Measurements from ENCODE around the gene UCHL3.
"Not testable (repeated sequence)": the region's sequence is repeated elsewhere in the genome, so short reads cannot be mapped to it uniquely, and the experiment has no call there.

UCHL3 gene

GRCh38 chr13:75549262-75550158 is at the start of gene UCHL3:
UCHL3 (plus strand) TSS chr13:75549791; CDS start chr13:75549821, 30 bp downstream.
- DNase-seq (ENCODE audit: low read depth), result peak; percentile 97

- DNase-seq (ENCODE audit: low read depth), result no peak
Measured at GRCh38 chr13:75505327-75505726, 44.3 kb upstream of the UCHL3 start.

GRCh38 chr13:75506018-75506417 is 43.6 kb upstream of the UCHL3 start:
- no peak for DNase-seq (ENCODE audit: low read depth)

- no peak for DNase-seq (ENCODE audit: low read depth)
Measured at GRCh38 chr13:75507027-75508001, 42.3 kb upstream of the UCHL3 start.

GRCh38 chr13:75508002-75508548 is 41.5 kb upstream of the UCHL3 start:
- DNase-seq (ENCODE audit: low read depth), result no peak

GRCh38 chr13:75511051-75511625 is 38.5 kb upstream of the UCHL3 start:
- no peak for DNase-seq (ENCODE audit: low read depth)

GRCh38 chr13:75512253-75512652 is 37.3 kb upstream of the UCHL3 start:
- DNase-seq (ENCODE audit: low read depth), result no peak

- DNase-seq (ENCODE audit: low read depth), result no peak
Measured at GRCh38 chr13:75513271-75513670, 36.3 kb upstream of the UCHL3 start.

GRCh38 chr13:75514080-75514995 is 35.3 kb upstream of the UCHL3 start:
- DNase-seq (ENCODE audit: low read depth), result no peak

GRCh38 chr13:75518439-75519088 is 31.0 kb upstream of the UCHL3 start:
- no peak for DNase-seq (ENCODE audit: low read depth)

GRCh38 chr13:75521956-75522355 is 27.6 kb upstream of the UCHL3 start:
- no peak for DNase-seq (ENCODE audit: low read depth)

- DNase-seq (ENCODE audit: low read depth), result no peak
Measured at GRCh38 chr13:75530549-75530961, 19.0 kb upstream of the UCHL3 start.

- DNase-seq (ENCODE audit: low read depth), result no peak
Measured at GRCh38 chr13:75533861-75534260, 15.7 kb upstream of the UCHL3 start.

GRCh38 chr13:75537401-75538365 is 11.9 kb upstream of the UCHL3 start, which contains the start of gene COMMD6:
COMMD6 (minus strand) TSS chr13:75537841; CDS start chr13:75537805, 36 bp downstream.
- peak; percentile 48 for DNase-seq (ENCODE audit: low read depth)

- DNase-seq (ENCODE audit: low read depth), result no peak
Measured at GRCh38 chr13:75541287-75541686, 8.3 kb upstream of the UCHL3 start.

- no peak for DNase-seq (ENCODE audit: low read depth)
Measured at GRCh38 chr13:75541961-75542360, 7.6 kb upstream of the UCHL3 start.

GRCh38 chr13:75544681-75545330 is 4.8 kb upstream of the UCHL3 start:
- no peak for DNase-seq (ENCODE audit: low read depth)

- not testable (repeated sequence) for DNase-seq (ENCODE audit: low read depth)
Measured at GRCh38 chr13:75545386-75545785, 4.2 kb upstream of the UCHL3 start.
